ENCODE data around the gene HAO2. TPM values are rescaled to one million over a fixed set of nuclear protein-coding genes. Genes with fewer than 3 reads are reported as not detected.

The HAO2 gene
- polyA plus RNA-seq, 1 experiment = not detected

GRCh38 chr1:119396982-119397381 is 28.4 kb downstream of the HAO2 start:
- ChIA-PET POLR2A (no interaction called here), CTCF (no interaction called here)

GRCh38 chr1:119397986-119398385 is 29.4 kb downstream of the HAO2 start:
- POLR2A ChIA-PET = no interaction called here
- no peak for TF ChIP-seq CTCF (IDR thresholded peaks at IDR 0.05; ENCODE audit: low read depth, low read length)
- CTCF ChIA-PET = no interaction called here
- Histone ChIP-seq H3K27me3 (ENCODE audit: control insufficient read depth, insufficient read depth, low read length) (no peaks in the 10 kb centered on the region), H3K27ac (ENCODE audit: low read depth, low read length) (no peak overlapping the region), H3K9me3 (ENCODE audit: control insufficient read depth, insufficient read depth, low read length) (no peaks in the 10 kb centered on the region), H3K4me3 (ENCODE audit: low read depth, low read length) (no peak overlapping the region)
- DNase-seq (ENCODE audit: low read depth, low spot score) = no peak

More at GRCh38 chr1:119396982-119397381, 28.4 kb downstream of the HAO2 start:
- no peak for DNase-seq (ENCODE audit: low read depth, low spot score)
- H3K27me3 ChIP-seq (ENCODE audit: control insufficient read depth, insufficient read depth, low read length) = no peaks in the 10 kb centered on the region
- TF ChIP-seq CTCF (IDR thresholded peaks at IDR 0.05; ENCODE audit: low read depth, low read length) = no peak
- no peak overlapping the region for H3K27ac ChIP-seq (ENCODE audit: low read depth, low read length)
- H3K9me3 ChIP-seq (ENCODE audit: control insufficient read depth, insufficient read depth, low read length) = no peaks in the 10 kb centered on the region
- H3K4me3 ChIP-seq (ENCODE audit: low read depth, low read length) = no peak overlapping the region

- ChIA-PET POLR2A (no interaction called here), CTCF (no interaction called here)
- Histone ChIP-seq H3K27ac (ENCODE audit: low read depth, low read length) (no peak overlapping the region), H3K9me3 (ENCODE audit: control insufficient read depth, insufficient read depth, low read length) (no peaks in the 10 kb centered on the region), H3K27me3 (ENCODE audit: control insufficient read depth, insufficient read depth, low read length) (no peaks in the 10 kb centered on the region), H3K4me3 (ENCODE audit: low read depth, low read length) (no peak overlapping the region)
- TF ChIP-seq CTCF (IDR thresholded peaks at IDR 0.05; ENCODE audit: low read depth, low read length) = no peak
- DNase-seq (ENCODE audit: low read depth, low spot score) = no peak
Measured at GRCh38 chr1:119404736-119405135, 36.2 kb downstream of the HAO2 start.

GRCh38 chr1:119409731-119410130 is 41.1 kb downstream of the HAO2 start:
- Histone ChIP-seq H3K27me3 (ENCODE audit: control insufficient read depth, insufficient read depth, low read length) (no peaks in the 10 kb centered on the region), H3K4me3 (ENCODE audit: low read depth, low read length) (no peak overlapping the region), H3K27ac (ENCODE audit: low read depth, low read length) (no peak overlapping the region), H3K9me3 (ENCODE audit: control insufficient read depth, insufficient read depth, low read length) (no peaks in the 10 kb centered on the region)
- DNase-seq (ENCODE audit: low read depth, low spot score) = no peak
- CTCF ChIA-PET = no interaction called here
- TF ChIP-seq CTCF (IDR thresholded peaks at IDR 0.05; ENCODE audit: low read depth, low read length) = no peak
- POLR2A ChIA-PET = no interaction called here

GRCh38 chr1:119410961-119411360 is 42.4 kb downstream of the HAO2 start:
- no peaks in the 10 kb centered on the region for H3K9me3 ChIP-seq (ENCODE audit: control insufficient read depth, insufficient read depth, low read length)
- CTCF ChIA-PET = no interaction called here
- no peak for DNase-seq (ENCODE audit: low read depth, low spot score)

More at GRCh38 chr1:119410961-119411360, 42.4 kb downstream of the HAO2 start:
- Histone ChIP-seq H3K27ac (ENCODE audit: low read depth, low read length) (no peak overlapping the region), H3K4me3 (ENCODE audit: low read depth, low read length) (no peak overlapping the region), H3K27me3 (ENCODE audit: control insufficient read depth, insufficient read depth, low read length) (no peaks in the 10 kb centered on the region)
- POLR2A ChIA-PET = no interaction called here
- TF ChIP-seq CTCF (IDR thresholded peaks at IDR 0.05; ENCODE audit: low read depth, low read length) = no peak

All from AG04450 (cell line).